BJ (cell line): ENCODE results near the gene RGL2. TPM values are rescaled to one million over a fixed set of nuclear protein-coding genes. Genes with fewer than 3 reads are reported as not detected.

Experiments used
- CTCF ChIA-PET: fragments of 350-600 bp; formaldehyde crosslinking; extraction: SDS; loops from one replicate; lab custom pipeline; 2021; ENCODE audit warnings: antibody characterized with exemption, inconsistent platforms; lab: Yijun Ruan, JAX
- POLR2A ChIA-PET: fragments of 300-600 bp; sonication (Branson Sonifier 250); formaldehyde crosslinking; extraction: SDS; loops from one replicate; lab custom pipeline; 2021; ENCODE audit warnings: antibody characterized with exemption; lab: Charles Lee
- DNase-seq: peaks from one replicate; pipeline ENCODE4 v3.0.0-alpha.2; 2011; ENCODE audit warnings: low read depth
- H3K27me3 ChIP-seq: 2 replicates; pipeline ENCODE4 v1.6.0; 2011; ENCODE audit warnings: low read length; ENCODE audit not compliant: control insufficient read depth, insufficient read depth
- H3K36me3 ChIP-seq: 2 replicates; pipeline ENCODE4 v1.5.1; 2011; ENCODE audit warnings: low read length; ENCODE audit not compliant: control insufficient read depth, insufficient read depth
- H3K4me3 ChIP-seq: 2 replicates; pipeline ENCODE4 v1.5.1; 2011; ENCODE audit warnings: low read depth, mild to moderate bottlenecking, control low read depth, low read length
- polyA plus RNA-seq: library from polyadenylated mRNA; depleted of rRNA; stranded (reverse); fragments of >200 nt; gene quantifications from 2 replicates; pipeline ENCODE4 v1.2.3, GENCODE V29; 2011
- TF ChIP-seq, protein P1 (sequence below): IDR thresholded peaks from 2 replicates; pipeline ENCODE4 v1.5.1; 2011; ENCODE audit warnings: low read depth, mild to moderate bottlenecking, control low read depth, inconsistent platforms, low read length, moderate library complexity; ENCODE audit not compliant: insufficient read depth

Gene RGL2
- polyA plus RNA-seq, 1 experiment: 35.2 TPM

DNA sequence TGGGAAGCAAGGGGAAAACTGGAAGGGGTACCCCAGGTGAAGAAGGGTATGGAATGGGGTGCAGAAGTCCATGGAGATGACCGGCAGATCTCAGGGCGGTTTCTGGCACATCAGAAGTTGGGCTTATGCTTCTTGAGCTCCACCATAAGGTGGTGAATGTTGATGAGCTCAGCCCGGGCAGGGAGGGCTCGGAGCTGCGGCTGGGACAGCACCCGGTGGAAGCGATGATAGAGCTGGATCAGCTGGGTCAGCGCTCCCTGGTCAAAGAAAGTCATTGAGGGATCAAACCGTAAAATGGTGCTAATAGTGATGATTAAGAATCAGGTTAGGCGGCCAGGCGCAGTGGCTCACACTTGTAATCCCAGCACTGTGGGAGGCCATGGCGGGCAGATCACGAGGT, 48.0 kb downstream of the RGL2 start:
- no peaks in the 10 kb centered on the region for H3K27me3 ChIP-seq
- no peaks in the 10 kb centered on the region for H3K36me3 ChIP-seq
- POLR2A ChIA-PET: interaction anchor here (0.6 kb wide), 1 partner anchor 100 kb away, joined by 13 read pairs; no protein-coding TSS in a partner anchor
- DNase-seq: no peak
- H3K4me3 ChIP-seq: no peak overlapping the region
- CTCF ChIA-PET: interaction anchor here (0.8 to 3.1 kb wide), 9 partner anchors 9 to 236 kb away, joined by 3 to 18 read pairs (median 5); partner anchors contain the start of genes B3GALT4, RPS18 and VPS52
- TF ChIP-seq, protein P1, sequence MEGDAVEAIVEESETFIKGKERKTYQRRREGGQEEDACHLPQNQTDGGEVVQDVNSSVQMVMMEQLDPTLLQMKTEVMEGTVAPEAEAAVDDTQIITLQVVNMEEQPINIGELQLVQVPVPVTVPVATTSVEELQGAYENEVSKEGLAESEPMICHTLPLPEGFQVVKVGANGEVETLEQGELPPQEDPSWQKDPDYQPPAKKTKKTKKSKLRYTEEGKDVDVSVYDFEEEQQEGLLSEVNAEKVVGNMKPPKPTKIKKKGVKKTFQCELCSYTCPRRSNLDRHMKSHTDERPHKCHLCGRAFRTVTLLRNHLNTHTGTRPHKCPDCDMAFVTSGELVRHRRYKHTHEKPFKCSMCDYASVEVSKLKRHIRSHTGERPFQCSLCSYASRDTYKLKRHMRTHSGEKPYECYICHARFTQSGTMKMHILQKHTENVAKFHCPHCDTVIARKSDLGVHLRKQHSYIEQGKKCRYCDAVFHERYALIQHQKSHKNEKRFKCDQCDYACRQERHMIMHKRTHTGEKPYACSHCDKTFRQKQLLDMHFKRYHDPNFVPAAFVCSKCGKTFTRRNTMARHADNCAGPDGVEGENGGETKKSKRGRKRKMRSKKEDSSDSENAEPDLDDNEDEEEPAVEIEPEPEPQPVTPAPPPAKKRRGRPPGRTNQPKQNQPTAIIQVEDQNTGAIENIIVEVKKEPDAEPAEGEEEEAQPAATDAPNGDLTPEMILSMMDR: no peak

DNA sequence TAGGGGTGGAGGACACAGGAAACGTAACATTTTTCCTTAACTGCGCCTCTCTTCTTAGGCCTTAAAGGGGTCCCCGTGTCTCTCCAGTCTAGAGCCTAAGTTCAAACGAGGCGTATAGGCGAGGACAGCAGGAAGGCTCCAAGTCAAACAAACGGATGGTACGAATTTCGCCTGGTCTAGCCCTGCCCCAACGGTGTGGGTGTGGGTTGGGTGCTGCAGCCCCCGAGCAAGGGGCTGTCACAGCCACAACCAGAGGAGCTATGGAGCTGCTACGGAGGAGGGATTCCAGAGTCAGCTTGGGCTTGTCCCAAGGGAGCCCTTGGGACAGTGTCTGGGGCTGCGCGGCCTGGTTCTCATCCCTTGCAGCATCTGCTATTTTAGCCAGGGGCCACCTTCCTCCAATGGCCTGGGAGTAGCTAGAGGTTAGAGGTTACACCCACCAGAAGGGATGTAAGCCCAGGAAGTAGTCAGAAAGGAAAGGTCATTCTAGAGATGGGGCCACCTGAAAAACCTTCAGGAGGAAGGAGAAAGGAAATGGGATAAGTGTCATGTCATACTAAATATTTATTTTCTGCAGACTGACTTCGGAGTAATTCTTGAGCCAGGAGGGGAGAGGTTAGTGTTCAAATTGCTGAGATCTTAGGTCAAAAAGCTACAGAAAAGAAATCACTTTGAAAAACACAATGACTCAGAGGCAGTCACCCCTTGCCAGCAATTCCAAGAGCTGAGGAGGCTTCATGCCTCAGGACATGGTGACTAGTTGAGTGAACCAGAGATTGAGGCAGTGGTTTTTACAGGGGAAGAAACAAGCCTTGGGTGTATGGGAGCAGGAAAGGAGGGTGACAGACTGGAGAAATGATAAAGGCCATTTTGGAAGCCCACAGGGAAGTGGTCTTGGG, 48.8 kb downstream of the RGL2 start:
- Histone ChIP-seq H3K36me3 (no peaks in the 10 kb centered on the region), H3K27me3 (no peaks in the 10 kb centered on the region), H3K4me3 (peak overlapping the region; percentile 56)
- POLR2A ChIA-PET: interaction anchor here (0.5 to 1.1 kb wide), 3 partner anchors 39 to 278 kb away, joined by 3 to 9 read pairs (median 3); partner anchors contain the start of genes PFDN6 and WDR46
- TF ChIP-seq, protein P1: no peak
- DNase-seq: peak; percentile 75
- CTCF ChIA-PET: interaction anchor here (0.7 to 4.2 kb wide), 19 partner anchors 10 to 276 kb away, joined by 3 to 33 read pairs (median 5); partner anchors contain the start of genes B3GALT4, RPS18 and VPS52

DNA sequence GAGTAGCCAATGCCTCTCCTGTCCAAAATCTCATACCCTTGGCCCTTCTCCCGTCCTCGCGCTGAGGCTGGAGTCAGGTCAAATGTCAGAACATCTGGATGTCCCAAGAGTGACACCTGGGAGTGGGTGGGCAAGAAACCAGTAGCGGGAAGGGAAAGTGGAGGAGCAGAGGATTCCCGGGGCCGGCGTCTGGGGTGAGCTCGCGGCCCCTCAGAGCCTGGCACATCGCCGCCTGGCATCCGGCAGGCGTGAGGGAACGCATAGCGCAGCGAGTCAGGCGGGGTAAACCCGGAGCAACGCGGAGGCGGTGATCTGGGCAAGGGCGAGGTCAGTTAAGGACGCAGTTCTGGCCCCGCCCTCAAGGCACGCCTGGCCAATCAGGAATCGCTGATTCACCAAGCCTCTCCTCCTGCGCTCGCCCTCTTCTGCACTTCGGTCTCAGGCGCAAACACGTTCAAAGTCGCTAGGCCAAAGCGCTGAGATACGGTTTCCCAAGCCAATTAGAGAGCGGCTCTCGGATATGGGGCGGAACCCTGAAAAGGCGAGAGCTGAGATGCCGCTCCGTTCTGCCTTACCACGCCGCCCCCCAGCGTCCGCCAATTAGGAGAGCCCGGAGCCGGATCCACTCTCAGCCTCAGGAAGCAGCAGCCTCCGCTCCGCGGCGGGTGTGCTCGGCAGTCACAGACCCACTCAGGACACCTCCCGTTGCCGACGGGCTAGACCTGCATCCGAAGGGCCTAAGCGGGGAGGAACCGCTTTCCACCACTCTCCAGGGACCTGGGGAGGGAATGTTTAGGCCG, 49.6 kb downstream of the RGL2 start:
- peak; percentile 98 for DNase-seq
- TF ChIP-seq, protein P1: peak; percentile 25; the same call in 1 of the 2 replicates
- ChIA-PET POLR2A (interaction anchor here (0.5 to 1.1 kb wide), 3 partner anchors 40 to 277 kb away, joined by 3 to 9 read pairs (median 3); partner anchors contain the start of genes PFDN6 and WDR46), CTCF (interaction anchor here (0.5 to 4.2 kb wide), 45 partner anchors 9 to 355 kb away, joined by 3 to 34 read pairs (median 5); partner anchors contain the start of genes HSD17B8, RING1, RPS18 and RXRB)
- peak overlapping the region; percentile 56 for H3K4me3 ChIP-seq
- H3K36me3 ChIP-seq: no peaks in the 10 kb centered on the region
- no peaks in the 10 kb centered on the region for H3K27me3 ChIP-seq

DNA sequence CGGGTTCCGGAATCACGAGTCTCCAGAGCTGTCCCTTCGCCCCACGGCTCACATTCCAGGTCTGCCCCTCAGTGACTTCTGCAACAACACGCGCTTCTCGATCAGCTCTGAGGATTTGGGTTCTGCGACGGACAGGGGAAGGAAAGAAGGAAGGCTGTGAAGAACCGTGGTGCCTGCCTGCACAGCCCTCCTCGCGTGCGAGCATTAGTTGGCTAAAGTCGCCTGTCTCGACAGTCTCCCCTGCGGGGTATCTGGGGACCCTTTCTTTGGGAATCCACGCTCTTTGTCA, 50.2 kb downstream of the RGL2 start:
- no peaks in the 10 kb centered on the region for H3K36me3 ChIP-seq
- ChIA-PET CTCF (interaction anchor here (0.7 to 4.2 kb wide), 44 partner anchors 9 to 315 kb away, joined by 3 to 34 read pairs (median 5); partner anchors contain the start of genes HSD17B8, RING1, RPS18 and RXRB), POLR2A (interaction anchor here (1.0 kb wide), 1 partner anchor 23 kb away, joined by 3 read pairs; the partner anchor contains the start of genes RPS18 and VPS52)
- DNase-seq: no peak
- peak overlapping the region; percentile 36 for H3K4me3 ChIP-seq
- no peaks in the 10 kb centered on the region for H3K27me3 ChIP-seq
- TF ChIP-seq, protein P1: no peak
